ENCODE data around the gene UBQLNL.

GRCh38 chr11:5486003-5486402 is 30.5 kb downstream of the UBQLNL start:
- TF ChIP-seq CTCF (tag by site-specific recombination; IDR thresholded peaks at IDR 0.05) (no peak), ZNF521 (tag by site-specific recombination; IDR thresholded peaks at IDR 0.05) (no peak), PBX3 (CRISPR knock-in tag; IDR thresholded peaks at IDR 0.05) (no peak), ZNF335 (tag by site-specific recombination; conservative IDR thresholded peaks at IDR 0.05) (no peak), YY2 (tag by site-specific recombination; IDR thresholded peaks at IDR 0.05) (no peak), ZBTB10 (tag by site-specific recombination; IDR thresholded peaks at IDR 0.05) (no peak), HOXA7 (CRISPR knock-in tag; IDR thresholded peaks at IDR 0.05; ENCODE audit: borderline replicate concordance) (no peak), KLF8 (tag by site-specific recombination; IDR thresholded peaks at IDR 0.05) (no peak), SALL2 (tag by site-specific recombination; IDR thresholded peaks at IDR 0.05; ENCODE audit: borderline replicate concordance) (no peak), ZNF138 (tag by site-specific recombination; IDR thresholded peaks at IDR 0.05; ENCODE audit: borderline replicate concordance) (no peak), RBAK (tag by site-specific recombination; IDR thresholded peaks at IDR 0.05) (no peak), ZNF18 (tag by site-specific recombination; IDR thresholded peaks at IDR 0.05) (no peak), ZNF274 (IDR thresholded peaks at IDR 0.05; ENCODE audit: low read length) (no peak), ZNF274 (tag by site-specific recombination; IDR thresholded peaks at IDR 0.05; ENCODE audit: borderline replicate concordance) (no peak), KLF7 (tag by site-specific recombination; IDR thresholded peaks at IDR 0.05; ENCODE audit: borderline replicate concordance) (no peak)

Data from HEK293 (cell line).